A549 (cell line): ENCODE data around the gene OR4N5.

Experiments used
- CEBPB ChIP-seq, 2 experiments: fragments of >200 bp in 1 of 2; sonication (Bioruptor Twin) in 1 of 2; formaldehyde crosslinking in 1 of 2; IDR thresholded peaks; 2 replicates each; pipeline ENCODE4 v1.6.1; 2012 to 2016
- CTCF ChIP-seq: fragments of >200 bp; sonication (Bioruptor Twin); formaldehyde crosslinking; IDR thresholded peaks from 3 replicates; pipeline ENCODE4 v1.5.1; 2016
- ELK1 ChIP-seq: fragments of 150-350 bp; IDR thresholded peaks from 2 replicates; pipeline ENCODE4 v1.6.1; 2014; ENCODE audit warnings: low read depth, mild to moderate bottlenecking, low read length
- EP300 ChIP-seq, 2 experiments: fragments of >200 bp; sonication (Bioruptor Twin); formaldehyde crosslinking; IDR thresholded peaks; 2 replicates in 1 of 2; 3 replicates in 1 of 2; pipeline ENCODE4 v1.6.1; 2016 to 2017
- ESRRA ChIP-seq: fragments of 150-350 bp; IDR thresholded peaks from 2 replicates; pipeline ENCODE4 v1.6.1; 2014; ENCODE audit warnings: mild to moderate bottlenecking, low read length, borderline replicate concordance
- JUN ChIP-seq, 2 experiments: fragments of >200 bp; sonication (Bioruptor Twin); formaldehyde crosslinking; IDR thresholded peaks; 2 replicates in 1 of 2; 3 replicates in 1 of 2; pipeline ENCODE4 v1.6.1; 2016 to 2017
- KDM1A ChIP-seq: fragments of 200-600 bp; sonication (generic); IDR thresholded peaks from 2 replicates; pipeline ENCODE4 v1.6.1; 2016; ENCODE audit warnings: low read depth, mild to moderate bottlenecking
- MAX ChIP-seq: IDR thresholded peaks from 2 replicates; pipeline ENCODE4 v1.6.1; 2012
- RAD21 ChIP-seq, 2 experiments: fragments of >200 bp in 1 of 2; sonication (Bioruptor Twin) in 1 of 2; formaldehyde crosslinking in 1 of 2; IDR thresholded peaks in 1 of 2; conservative IDR thresholded peaks in 1 of 2; 2 replicates in 1 of 2; 3 replicates in 1 of 2; pipeline ENCODE4 v1.6.1; 2012 to 2018; ENCODE audit warnings: inconsistent platforms in 1 of 2
- SMC3 ChIP-seq: fragments of >200 bp; sonication (Bioruptor Twin); formaldehyde crosslinking; IDR thresholded peaks from 3 replicates; pipeline ENCODE4 v1.6.1; 2018; ENCODE audit warnings: inconsistent platforms

GRCh38 chr14:20179218-20179617 lies 40.6 kb downstream of the OR4N5 start:
- TF ChIP-seq CTCF (no peak), RAD21 (conservative IDR thresholded peaks at IDR 0.05 in 1 of 2, IDR thresholded peaks at IDR 0.05 in 1 of 2) (no peak), ESRRA (no peak), MAX (no peak), KDM1A (no peak), ELK1 (no peak), JUN (IDR thresholded peaks at IDR 0.05) (no peak), CEBPB (IDR thresholded peaks at IDR 0.05) (no peak), EP300 (IDR thresholded peaks at IDR 0.05) (no peak), SMC3 (no peak)
